Kidney (tissue), 14 donors: ENCODE measurements around the gene ESF1. TPM values are rescaled to one million over a fixed set of nuclear protein-coding genes. Genes with fewer than 3 reads are reported as not detected.

Experiments used
- DNase-seq, 5 donors: peaks; one replicate each; pipeline ENCODE4 v3.0.0-alpha.2; 2013 to 2020
- FAIRE-seq: peaks from 2 replicates; lab custom pipeline; 2012; peaks lifted over from hg19 to GRCh38; lab: Jason Lieb, UNC
- H3K27ac ChIP-seq, 2 donors: one replicate each; pipeline ENCODE4 v1.7.0; 2013; ENCODE audit warnings: low read depth in 2 of 2, low read length in 2 of 2, inconsistent platforms in 1 of 2
- H3K27me3 ChIP-seq: one replicate; pipeline ENCODE4 v1.7.1; 2013; ENCODE audit warnings: low read length, inconsistent platforms; ENCODE audit not compliant: control insufficient read depth, insufficient read depth
- H3K36me3 ChIP-seq, 3 donors: one replicate each; pipeline versions ENCODE4 v1.7.0 to v1.7.1; 2013; ENCODE audit warnings: low read length in 3 of 3, control low read depth in 1 of 3, inconsistent platforms in 1 of 3; ENCODE audit not compliant: insufficient read depth in 3 of 3, control insufficient read depth in 2 of 3
- H3K4me1 ChIP-seq, 3 donors: one replicate each; pipeline versions ENCODE4 v1.7.0 to v1.7.1; 2013; ENCODE audit warnings: low read length in 3 of 3, inconsistent platforms in 1 of 3, low read depth in 1 of 3; ENCODE audit not compliant: control insufficient read depth in 2 of 3, insufficient read depth in 2 of 3
- H3K4me3 ChIP-seq, 3 donors: one replicate each; pipeline versions ENCODE4 v1.7.0 to v1.8.1; 2013; ENCODE audit warnings: low read length in 3 of 3, control low read depth in 1 of 3, inconsistent platforms in 1 of 3
- H3K9ac ChIP-seq, 3 donors: one replicate each; pipeline versions ENCODE4 v1.7.0 to v1.7.1; 2013; ENCODE audit warnings: low read length in 3 of 3, control low read depth in 1 of 3, inconsistent platforms in 1 of 3
- H3K9me3 ChIP-seq, 3 donors: one replicate each; pipeline versions ENCODE4 v1.7.0 to v1.7.1; 2013; ENCODE audit warnings: low read length in 3 of 3, control low read depth in 1 of 3, inconsistent platforms in 1 of 3; ENCODE audit not compliant: control insufficient read depth in 2 of 3, insufficient read depth in 1 of 3
- intact Hi-C: fragments of 100-400 bp; cut with DNase I; formaldehyde crosslinking; loops from one replicate; pipeline ENCODE4 v1.11.1; 2022
- polyA plus RNA-seq: library from polyadenylated mRNA; stranded (reverse); fragments of 350-450 nt; fragmentation: Illumina TruSeq; extraction: RNeasy Lipid Tissue Mini Kit (QIAGEN cat#74804); gene quantifications from one replicate; pipeline ENCODE4 v1.2.3, GENCODE V29; 2014; ENCODE audit warnings: low read depth, low replicate concordance; ENCODE audit not compliant: insufficient read depth
- total RNA-seq: library from RNA; stranded (reverse); fragmentation: NEBNext Ultra II Directional; extraction: Animal tissue kit (Norgen Biotek cat#: 25700); gene quantifications from one replicate; pipeline ENCODE4 v1.2.1, GENCODE V29; 2021
- TF ChIP-seq, protein P1 (sequence below): IDR thresholded peaks from 3 replicates; pipeline ENCODE4 v1.5.1; 2012; ENCODE audit warnings: mild to moderate bottlenecking, moderate library complexity, borderline replicate concordance; ENCODE audit not compliant: insufficient read depth; ENCODE audit errors: extremely low read depth
- donor health status: control.
- donor health status: control.
- donor health status: control.
- donor health status: control.
- donor health status: control.
- donor health status: DM: yes; HTN: yes; CAD: no.
- donor health status: Normal renal cell carcinoma (clear cell type).

The ESF1 gene
- total and polyA plus RNA-seq, 2 donors from 2014 or later = 4.9 to 12.6 TPM

DNA sequence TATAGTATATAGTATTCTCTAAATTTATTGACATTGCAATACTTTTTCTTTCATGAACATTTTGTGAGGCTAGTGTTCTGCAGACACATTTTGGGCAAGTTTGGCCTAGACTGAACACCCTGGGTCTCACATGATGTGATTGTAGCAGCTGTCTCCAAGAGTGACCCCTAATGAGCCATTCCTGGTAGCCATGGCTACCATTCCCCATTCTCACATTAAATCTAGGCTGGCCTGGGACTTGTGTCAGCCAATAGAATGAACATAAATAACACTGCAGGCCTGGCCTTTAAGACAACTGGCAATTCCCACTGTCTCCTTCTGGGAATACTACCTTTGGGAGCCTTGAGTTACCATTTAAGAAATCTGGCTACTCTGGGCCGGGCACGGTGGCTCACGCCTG, 108.0 kb downstream of the ESF1 start:
- H3K27ac ChIP-seq = no peak overlapping the region
- no peak overlapping the region for H3K4me3 ChIP-seq
- no peak for FAIRE-seq
- no peaks in the 10 kb centered on the region for H3K36me3 ChIP-seq
- no peaks in the 10 kb centered on the region for H3K27me3 ChIP-seq
- H3K9ac ChIP-seq = no peak overlapping the region
- intact Hi-C loops = no loop called here
- DNase-seq = no peak
- H3K4me1 ChIP-seq = no peaks in the 10 kb centered on the region
- TF ChIP-seq, protein P1, sequence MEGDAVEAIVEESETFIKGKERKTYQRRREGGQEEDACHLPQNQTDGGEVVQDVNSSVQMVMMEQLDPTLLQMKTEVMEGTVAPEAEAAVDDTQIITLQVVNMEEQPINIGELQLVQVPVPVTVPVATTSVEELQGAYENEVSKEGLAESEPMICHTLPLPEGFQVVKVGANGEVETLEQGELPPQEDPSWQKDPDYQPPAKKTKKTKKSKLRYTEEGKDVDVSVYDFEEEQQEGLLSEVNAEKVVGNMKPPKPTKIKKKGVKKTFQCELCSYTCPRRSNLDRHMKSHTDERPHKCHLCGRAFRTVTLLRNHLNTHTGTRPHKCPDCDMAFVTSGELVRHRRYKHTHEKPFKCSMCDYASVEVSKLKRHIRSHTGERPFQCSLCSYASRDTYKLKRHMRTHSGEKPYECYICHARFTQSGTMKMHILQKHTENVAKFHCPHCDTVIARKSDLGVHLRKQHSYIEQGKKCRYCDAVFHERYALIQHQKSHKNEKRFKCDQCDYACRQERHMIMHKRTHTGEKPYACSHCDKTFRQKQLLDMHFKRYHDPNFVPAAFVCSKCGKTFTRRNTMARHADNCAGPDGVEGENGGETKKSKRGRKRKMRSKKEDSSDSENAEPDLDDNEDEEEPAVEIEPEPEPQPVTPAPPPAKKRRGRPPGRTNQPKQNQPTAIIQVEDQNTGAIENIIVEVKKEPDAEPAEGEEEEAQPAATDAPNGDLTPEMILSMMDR = no peak
- no peaks in the 10 kb centered on the region for H3K9me3 ChIP-seq

DNA sequence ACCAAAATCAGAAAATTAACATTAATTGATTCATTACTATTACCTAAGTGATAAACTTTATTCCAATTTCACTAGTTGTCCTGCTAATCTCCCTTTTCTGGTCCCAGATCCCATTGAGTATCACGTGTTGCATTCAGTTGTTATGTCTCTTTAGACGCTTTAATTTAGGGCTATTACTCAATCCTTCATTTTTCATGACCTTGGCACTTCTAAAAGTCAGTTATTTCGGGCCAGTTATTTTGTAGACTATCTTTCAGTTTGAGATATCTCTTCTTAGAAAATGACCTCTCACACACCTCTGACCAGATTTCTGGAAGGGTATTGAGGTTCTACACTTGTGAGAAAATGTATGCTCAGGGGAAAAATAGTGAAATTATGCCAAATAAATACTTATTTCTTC, 112.0 kb downstream of the ESF1 start:
- TF ChIP-seq, protein P1 = no peak
- Histone ChIP-seq H3K4me3 (no peak overlapping the region), H3K27ac (no peak overlapping the region), H3K4me1 (no peaks in the 10 kb centered on the region), H3K36me3 (no peaks in the 10 kb centered on the region), H3K9me3 (no peaks in the 10 kb centered on the region), H3K9ac (no peak overlapping the region), H3K27me3 (no peaks in the 10 kb centered on the region)
- DNase-seq (no peak), FAIRE-seq (no peak)
- intact Hi-C loops = no loop called here

DNA sequence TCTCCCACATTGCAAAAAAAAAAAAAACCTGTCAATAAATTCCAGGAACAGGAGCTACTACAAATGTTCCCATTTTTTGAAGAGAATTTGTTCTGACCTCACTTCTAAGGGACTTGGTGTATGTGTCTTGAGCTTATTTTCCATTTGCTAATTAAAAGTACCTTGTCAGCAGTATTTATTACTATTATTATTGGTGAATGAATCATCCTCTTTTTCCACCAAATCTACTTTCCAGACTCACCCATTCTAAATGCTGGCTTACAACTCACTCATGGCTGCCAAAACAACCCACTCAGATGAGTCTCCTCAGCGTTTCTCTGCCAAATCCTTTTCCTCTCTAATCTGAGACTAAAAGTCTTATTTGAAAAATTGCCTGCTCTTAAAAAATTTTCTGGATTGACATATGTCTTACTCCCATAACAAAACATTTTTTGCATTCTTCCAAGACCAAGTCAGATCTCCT, 112.8 kb downstream of the ESF1 start:
- H3K4me1 ChIP-seq = no peaks in the 10 kb centered on the region
- no peak overlapping the region for H3K4me3 ChIP-seq
- intact Hi-C loops = no loop called here
- H3K9me3 ChIP-seq = no peaks in the 10 kb centered on the region
- H3K9ac ChIP-seq = no peak overlapping the region
- DNase-seq (no peak), FAIRE-seq (no peak)
- H3K27ac ChIP-seq = no peak overlapping the region
- no peaks in the 10 kb centered on the region for H3K36me3 ChIP-seq
- no peaks in the 10 kb centered on the region for H3K27me3 ChIP-seq
- TF ChIP-seq, protein P1 = no peak

DNA sequence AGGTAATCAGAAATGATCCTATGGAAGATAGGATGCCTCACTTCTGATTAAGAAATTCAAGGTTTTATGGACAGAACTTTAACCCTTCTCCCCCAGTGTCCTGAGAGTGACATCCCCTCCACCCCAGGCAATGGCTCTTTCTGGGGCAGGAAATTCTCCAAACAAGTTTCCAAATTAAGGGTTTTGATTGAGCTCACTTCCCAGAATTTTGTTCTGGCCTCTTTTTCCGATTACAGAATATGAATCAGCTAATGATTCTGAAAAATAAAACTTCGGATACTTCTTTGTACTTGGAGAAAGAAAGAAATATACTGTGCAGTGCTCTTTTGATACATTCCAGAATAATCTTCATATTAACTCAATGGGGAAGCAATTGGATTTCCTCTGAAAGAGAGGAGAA, 113.2 kb downstream of the ESF1 start:
- Histone ChIP-seq H3K36me3 (no peaks in the 10 kb centered on the region), H3K27me3 (no peaks in the 10 kb centered on the region), H3K9me3 (no peaks in the 10 kb centered on the region), H3K4me1 (no peaks in the 10 kb centered on the region), H3K4me3 (no peak overlapping the region), H3K9ac (no peak overlapping the region), H3K27ac (no peak overlapping the region)
- FAIRE-seq (no peak), DNase-seq (no peak)
- intact Hi-C loops = no loop called here
- TF ChIP-seq, protein P1 = no peak
